ENCODE results near the gene INF2. TPM values are rescaled to one million over a fixed set of nuclear protein-coding genes. Genes with fewer than 3 reads are reported as not detected.

INF2 gene
- total and polyA plus RNA-seq, 2 experiments from 2014 or later, result 36.7 to 75.5 TPM

DNA sequence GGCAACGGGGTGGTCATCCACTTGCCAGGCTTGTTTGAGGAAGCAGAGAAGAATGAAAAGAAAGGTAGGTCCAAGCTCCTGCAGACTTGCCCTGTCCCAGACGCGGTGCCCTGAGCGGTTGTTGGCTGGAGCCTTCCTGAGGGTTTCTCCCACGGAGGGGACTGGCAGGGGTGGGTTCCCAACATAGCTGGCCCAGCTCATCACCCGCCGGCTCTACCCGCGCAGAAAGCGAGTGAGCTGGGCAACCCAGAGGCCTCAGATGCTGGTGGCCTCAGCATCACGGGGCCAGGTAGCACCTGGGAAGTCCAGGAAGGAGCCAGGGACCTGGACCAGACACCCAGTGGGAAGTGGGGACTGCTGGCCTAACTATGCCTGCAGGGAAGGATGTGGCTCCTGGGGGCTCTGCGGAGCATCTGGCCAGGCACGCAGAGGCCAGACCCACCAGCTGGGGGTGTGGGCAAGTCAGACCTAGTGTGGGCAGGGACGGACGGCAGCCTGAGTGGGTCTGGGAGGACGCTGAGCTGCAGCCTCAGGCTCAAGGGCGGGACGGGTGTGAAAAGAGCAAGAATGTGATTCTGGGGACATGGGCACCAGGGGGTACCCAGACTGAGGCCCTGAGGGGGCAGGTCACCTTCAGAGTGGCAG, 49.1 kb downstream of the INF2 start:
- H3K4me2 ChIP-seq, result no peak overlapping the region
- ATAC-seq (no peak), DNase-seq (ENCODE audit: low spot score) (no peak)
- no peaks in the 10 kb centered on the region for H4K20me1 ChIP-seq (replicated peaks; ENCODE audit: insufficient read depth)
- H3K4me3 ChIP-seq, result no peak overlapping the region
- no peaks in the 10 kb centered on the region for H3K9me2 ChIP-seq (ENCODE audit: insufficient read depth)
- Mint-ChIP-seq H3K4me3 (no peak overlapping the region), H3K27me3 (ENCODE audit: insufficient read depth, low read depth, poor library complexity) (peaks cover 19% of the 10 kb centered on the region), H3K27ac (no peak overlapping the region), H3K9me3 (no peaks in the 10 kb centered on the region), H3K4me1 (no peaks in the 10 kb centered on the region), H3K36me3 (ENCODE audit: low read depth) (peaks cover 3% of the 10 kb centered on the region; the same call in 1 of the 3 replicates)
- H3K4me1 ChIP-seq (ENCODE audit: insufficient read depth), result no peaks in the 10 kb centered on the region
- H3K36me3 ChIP-seq (ENCODE audit: insufficient read depth), result no peaks in the 10 kb centered on the region
- no peaks in the 10 kb centered on the region for H3K79me2 ChIP-seq (replicated peaks; ENCODE audit: insufficient read depth)
- no peaks in the 10 kb centered on the region for H3K27me3 ChIP-seq (ENCODE audit: insufficient read depth)
- no peaks in the 10 kb centered on the region for H3F3A ChIP-seq (replicated peaks; ENCODE audit: low read depth)
- H3K27ac ChIP-seq (ENCODE audit: low read depth), result no peak overlapping the region
- no peak overlapping the region for H2AFZ ChIP-seq
- TF ChIP-seq CREB1 (CRISPR knock-in tag; IDR thresholded peaks at IDR 0.05; ENCODE audit: low read depth), result no peak
- TF ChIP-seq ZNF331 (CRISPR knock-in tag; IDR thresholded peaks at IDR 0.05; ENCODE audit: low read depth), result no peak
- TF ChIP-seq JUNB (IDR thresholded peaks at IDR 0.05; ENCODE audit: unreplicated experiment), result no peak
- TF ChIP-seq ZNF114 (CRISPR knock-in tag; IDR thresholded peaks at IDR 0.05), result no peak
- TF ChIP-seq, protein P1, sequence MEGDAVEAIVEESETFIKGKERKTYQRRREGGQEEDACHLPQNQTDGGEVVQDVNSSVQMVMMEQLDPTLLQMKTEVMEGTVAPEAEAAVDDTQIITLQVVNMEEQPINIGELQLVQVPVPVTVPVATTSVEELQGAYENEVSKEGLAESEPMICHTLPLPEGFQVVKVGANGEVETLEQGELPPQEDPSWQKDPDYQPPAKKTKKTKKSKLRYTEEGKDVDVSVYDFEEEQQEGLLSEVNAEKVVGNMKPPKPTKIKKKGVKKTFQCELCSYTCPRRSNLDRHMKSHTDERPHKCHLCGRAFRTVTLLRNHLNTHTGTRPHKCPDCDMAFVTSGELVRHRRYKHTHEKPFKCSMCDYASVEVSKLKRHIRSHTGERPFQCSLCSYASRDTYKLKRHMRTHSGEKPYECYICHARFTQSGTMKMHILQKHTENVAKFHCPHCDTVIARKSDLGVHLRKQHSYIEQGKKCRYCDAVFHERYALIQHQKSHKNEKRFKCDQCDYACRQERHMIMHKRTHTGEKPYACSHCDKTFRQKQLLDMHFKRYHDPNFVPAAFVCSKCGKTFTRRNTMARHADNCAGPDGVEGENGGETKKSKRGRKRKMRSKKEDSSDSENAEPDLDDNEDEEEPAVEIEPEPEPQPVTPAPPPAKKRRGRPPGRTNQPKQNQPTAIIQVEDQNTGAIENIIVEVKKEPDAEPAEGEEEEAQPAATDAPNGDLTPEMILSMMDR (conservative IDR thresholded peaks at IDR 0.05; ENCODE audit: low read depth in 2 of 2), result no peak
- TF ChIP-seq, protein P2, sequence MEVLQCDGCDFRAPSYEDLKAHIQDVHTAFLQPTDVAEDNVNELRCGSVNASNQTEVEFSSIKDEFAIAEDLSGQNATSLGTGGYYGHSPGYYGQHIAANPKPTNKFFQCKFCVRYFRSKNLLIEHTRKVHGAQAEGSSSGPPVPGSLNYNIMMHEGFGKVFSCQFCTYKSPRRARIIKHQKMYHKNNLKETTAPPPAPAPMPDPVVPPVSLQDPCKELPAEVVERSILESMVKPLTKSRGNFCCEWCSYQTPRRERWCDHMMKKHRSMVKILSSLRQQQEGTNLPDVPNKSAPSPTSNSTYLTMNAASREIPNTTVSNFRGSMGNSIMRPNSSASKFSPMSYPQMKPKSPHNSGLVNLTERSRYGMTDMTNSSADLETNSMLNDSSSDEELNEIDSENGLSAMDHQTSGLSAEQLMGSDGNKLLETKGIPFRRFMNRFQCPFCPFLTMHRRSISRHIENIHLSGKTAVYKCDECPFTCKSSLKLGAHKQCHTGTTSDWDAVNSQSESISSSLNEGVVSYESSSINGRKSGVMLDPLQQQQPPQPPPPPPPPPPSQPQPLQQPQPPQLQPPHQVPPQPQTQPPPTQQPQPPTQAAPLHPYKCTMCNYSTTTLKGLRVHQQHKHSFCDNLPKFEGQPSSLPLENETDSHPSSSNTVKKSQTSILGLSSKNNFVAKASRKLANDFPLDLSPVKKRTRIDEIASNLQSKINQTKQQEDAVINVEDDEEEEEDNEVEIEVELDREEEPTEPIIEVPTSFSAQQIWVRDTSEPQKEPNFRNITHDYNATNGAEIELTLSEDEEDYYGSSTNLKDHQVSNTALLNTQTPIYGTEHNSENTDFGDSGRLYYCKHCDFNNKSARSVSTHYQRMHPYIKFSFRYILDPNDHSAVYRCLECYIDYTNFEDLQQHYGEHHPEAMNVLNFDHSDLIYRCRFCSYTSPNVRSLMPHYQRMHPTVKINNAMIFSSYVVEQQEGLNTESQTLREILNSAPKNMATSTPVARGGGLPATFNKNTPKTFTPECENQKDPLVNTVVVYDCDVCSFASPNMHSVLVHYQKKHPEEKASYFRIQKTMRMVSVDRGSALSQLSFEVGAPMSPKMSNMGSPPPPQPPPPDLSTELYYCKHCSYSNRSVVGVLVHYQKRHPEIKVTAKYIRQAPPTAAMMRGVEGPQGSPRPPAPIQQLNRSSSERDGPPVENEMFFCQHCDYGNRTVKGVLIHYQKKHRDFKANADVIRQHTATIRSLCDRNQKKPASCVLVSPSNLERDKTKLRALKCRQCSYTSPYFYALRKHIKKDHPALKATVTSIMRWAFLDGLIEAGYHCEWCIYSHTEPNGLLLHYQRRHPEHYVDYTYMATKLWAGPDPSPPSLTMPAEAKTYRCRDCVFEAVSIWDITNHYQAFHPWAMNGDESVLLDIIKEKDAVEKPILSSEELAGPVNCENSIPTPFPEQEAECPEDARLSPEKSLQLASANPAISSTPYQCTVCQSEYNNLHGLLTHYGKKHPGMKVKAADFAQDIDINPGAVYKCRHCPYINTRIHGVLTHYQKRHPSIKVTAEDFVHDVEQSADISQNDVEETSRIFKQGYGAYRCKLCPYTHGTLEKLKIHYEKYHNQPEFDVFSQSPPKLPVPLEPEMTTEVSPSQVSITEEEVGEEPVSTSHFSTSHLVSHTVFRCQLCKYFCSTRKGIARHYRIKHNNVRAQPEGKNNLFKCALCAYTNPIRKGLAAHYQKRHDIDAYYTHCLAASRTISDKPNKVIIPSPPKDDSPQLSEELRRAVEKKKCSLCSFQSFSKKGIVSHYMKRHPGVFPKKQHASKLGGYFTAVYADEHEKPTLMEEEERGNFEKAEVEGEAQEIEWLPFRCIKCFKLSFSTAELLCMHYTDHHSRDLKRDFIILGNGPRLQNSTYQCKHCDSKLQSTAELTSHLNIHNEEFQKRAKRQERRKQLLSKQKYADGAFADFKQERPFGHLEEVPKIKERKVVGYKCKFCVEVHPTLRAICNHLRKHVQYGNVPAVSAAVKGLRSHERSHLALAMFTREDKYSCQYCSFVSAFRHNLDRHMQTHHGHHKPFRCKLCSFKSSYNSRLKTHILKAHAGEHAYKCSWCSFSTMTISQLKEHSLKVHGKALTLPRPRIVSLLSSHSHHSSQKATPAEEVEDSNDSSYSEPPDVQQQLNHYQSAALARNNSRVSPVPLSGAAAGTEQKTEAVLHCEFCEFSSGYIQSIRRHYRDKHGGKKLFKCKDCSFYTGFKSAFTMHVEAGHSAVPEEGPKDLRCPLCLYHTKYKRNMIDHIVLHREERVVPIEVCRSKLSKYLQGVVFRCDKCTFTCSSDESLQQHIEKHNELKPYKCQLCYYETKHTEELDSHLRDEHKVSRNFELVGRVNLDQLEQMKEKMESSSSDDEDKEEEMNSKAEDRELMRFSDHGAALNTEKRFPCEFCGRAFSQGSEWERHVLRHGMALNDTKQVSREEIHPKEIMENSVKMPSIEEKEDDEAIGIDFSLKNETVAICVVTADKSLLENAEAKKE (CRISPR knock-in tag; IDR thresholded peaks at IDR 0.05), result no peak
- no peak for TF ChIP-seq STAT1 (IDR thresholded peaks at IDR 0.05; ENCODE audit: unreplicated experiment)
- TF ChIP-seq EZH2 (IDR thresholded peaks at IDR 0.05; ENCODE audit: low read depth, unreplicated experiment), result no peak
- TF ChIP-seq, protein P3, sequence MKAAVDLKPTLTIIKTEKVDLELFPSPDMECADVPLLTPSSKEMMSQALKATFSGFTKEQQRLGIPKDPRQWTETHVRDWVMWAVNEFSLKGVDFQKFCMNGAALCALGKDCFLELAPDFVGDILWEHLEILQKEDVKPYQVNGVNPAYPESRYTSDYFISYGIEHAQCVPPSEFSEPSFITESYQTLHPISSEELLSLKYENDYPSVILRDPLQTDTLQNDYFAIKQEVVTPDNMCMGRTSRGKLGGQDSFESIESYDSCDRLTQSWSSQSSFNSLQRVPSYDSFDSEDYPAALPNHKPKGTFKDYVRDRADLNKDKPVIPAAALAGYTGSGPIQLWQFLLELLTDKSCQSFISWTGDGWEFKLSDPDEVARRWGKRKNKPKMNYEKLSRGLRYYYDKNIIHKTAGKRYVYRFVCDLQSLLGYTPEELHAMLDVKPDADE (IDR thresholded peaks at IDR 0.05), result no peak
- TF ChIP-seq POLR2AphosphoS5 (IDR thresholded peaks at IDR 0.05; ENCODE audit: low read depth), result no peak
- no peak for TF ChIP-seq NANOG (IDR thresholded peaks at IDR 0.05; ENCODE audit: borderline replicate concordance)
- no peak for TF ChIP-seq EZH2phosphoT487 (IDR thresholded peaks at IDR 0.05; ENCODE audit: unreplicated experiment)
- TF ChIP-seq, protein P4, sequence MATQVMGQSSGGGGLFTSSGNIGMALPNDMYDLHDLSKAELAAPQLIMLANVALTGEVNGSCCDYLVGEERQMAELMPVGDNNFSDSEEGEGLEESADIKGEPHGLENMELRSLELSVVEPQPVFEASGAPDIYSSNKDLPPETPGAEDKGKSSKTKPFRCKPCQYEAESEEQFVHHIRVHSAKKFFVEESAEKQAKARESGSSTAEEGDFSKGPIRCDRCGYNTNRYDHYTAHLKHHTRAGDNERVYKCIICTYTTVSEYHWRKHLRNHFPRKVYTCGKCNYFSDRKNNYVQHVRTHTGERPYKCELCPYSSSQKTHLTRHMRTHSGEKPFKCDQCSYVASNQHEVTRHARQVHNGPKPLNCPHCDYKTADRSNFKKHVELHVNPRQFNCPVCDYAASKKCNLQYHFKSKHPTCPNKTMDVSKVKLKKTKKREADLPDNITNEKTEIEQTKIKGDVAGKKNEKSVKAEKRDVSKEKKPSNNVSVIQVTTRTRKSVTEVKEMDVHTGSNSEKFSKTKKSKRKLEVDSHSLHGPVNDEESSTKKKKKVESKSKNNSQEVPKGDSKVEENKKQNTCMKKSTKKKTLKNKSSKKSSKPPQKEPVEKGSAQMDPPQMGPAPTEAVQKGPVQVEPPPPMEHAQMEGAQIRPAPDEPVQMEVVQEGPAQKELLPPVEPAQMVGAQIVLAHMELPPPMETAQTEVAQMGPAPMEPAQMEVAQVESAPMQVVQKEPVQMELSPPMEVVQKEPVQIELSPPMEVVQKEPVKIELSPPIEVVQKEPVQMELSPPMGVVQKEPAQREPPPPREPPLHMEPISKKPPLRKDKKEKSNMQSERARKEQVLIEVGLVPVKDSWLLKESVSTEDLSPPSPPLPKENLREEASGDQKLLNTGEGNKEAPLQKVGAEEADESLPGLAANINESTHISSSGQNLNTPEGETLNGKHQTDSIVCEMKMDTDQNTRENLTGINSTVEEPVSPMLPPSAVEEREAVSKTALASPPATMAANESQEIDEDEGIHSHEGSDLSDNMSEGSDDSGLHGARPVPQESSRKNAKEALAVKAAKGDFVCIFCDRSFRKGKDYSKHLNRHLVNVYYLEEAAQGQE (IDR thresholded peaks at IDR 0.05; ENCODE audit: unreplicated experiment), result no peak
